Measurements from ENCODE around the gene PRDM7. TPM values are rescaled to one million over a fixed set of nuclear protein-coding genes. Genes with fewer than 3 reads are reported as not detected.

Gene PRDM7
- total and polyA plus RNA-seq, 9 of the 15 experiments (the other 6 are each of a cell fraction or from before 2014, with no cell fraction given), result not detected

DNA sequence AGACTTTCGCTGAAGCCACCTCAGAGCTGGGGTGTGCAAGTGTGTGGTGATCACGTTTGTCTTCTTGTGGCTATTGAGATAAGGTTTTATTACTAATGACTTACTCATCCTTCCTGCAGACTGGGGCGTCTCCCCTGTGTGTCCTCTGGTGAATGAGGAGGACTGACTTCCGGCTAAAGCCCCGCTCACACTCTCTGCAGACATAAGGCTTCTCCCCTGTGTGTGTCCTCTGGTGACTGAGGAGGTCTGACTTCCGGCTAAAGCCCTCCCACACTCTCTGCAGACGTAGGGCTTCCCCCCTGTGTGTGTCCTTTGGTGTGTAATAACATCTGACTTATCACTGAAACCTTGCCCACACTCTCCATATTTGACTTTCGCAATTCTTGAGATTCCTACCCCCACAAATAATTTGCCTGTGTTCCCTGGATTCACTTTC lies 19.4 kb downstream of the PRDM7 start (continued):
- TF ChIP-seq, protein P1, sequence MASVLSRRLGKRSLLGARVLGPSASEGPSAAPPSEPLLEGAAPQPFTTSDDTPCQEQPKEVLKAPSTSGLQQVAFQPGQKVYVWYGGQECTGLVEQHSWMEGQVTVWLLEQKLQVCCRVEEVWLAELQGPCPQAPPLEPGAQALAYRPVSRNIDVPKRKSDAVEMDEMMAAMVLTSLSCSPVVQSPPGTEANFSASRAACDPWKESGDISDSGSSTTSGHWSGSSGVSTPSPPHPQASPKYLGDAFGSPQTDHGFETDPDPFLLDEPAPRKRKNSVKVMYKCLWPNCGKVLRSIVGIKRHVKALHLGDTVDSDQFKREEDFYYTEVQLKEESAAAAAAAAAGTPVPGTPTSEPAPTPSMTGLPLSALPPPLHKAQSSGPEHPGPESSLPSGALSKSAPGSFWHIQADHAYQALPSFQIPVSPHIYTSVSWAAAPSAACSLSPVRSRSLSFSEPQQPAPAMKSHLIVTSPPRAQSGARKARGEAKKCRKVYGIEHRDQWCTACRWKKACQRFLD (CRISPR knock-in tag; IDR thresholded peaks at IDR 0.05), result no peak
- TF ChIP-seq TRIM28 (IDR thresholded peaks at IDR 0.05), result no peak
- TF ChIP-seq SMAD1 (IDR thresholded peaks at IDR 0.05; ENCODE audit: low read depth, low read length, partially characterized antibody), result no peak
- TF ChIP-seq, protein P2, sequence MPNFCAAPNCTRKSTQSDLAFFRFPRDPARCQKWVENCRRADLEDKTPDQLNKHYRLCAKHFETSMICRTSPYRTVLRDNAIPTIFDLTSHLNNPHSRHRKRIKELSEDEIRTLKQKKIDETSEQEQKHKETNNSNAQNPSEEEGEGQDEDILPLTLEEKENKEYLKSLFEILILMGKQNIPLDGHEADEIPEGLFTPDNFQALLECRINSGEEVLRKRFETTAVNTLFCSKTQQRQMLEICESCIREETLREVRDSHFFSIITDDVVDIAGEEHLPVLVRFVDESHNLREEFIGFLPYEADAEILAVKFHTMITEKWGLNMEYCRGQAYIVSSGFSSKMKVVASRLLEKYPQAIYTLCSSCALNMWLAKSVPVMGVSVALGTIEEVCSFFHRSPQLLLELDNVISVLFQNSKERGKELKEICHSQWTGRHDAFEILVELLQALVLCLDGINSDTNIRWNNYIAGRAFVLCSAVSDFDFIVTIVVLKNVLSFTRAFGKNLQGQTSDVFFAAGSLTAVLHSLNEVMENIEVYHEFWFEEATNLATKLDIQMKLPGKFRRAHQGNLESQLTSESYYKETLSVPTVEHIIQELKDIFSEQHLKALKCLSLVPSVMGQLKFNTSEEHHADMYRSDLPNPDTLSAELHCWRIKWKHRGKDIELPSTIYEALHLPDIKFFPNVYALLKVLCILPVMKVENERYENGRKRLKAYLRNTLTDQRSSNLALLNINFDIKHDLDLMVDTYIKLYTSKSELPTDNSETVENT (CRISPR knock-in tag; IDR thresholded peaks at IDR 0.05), result no peak
- TF ChIP-seq, protein P3, sequence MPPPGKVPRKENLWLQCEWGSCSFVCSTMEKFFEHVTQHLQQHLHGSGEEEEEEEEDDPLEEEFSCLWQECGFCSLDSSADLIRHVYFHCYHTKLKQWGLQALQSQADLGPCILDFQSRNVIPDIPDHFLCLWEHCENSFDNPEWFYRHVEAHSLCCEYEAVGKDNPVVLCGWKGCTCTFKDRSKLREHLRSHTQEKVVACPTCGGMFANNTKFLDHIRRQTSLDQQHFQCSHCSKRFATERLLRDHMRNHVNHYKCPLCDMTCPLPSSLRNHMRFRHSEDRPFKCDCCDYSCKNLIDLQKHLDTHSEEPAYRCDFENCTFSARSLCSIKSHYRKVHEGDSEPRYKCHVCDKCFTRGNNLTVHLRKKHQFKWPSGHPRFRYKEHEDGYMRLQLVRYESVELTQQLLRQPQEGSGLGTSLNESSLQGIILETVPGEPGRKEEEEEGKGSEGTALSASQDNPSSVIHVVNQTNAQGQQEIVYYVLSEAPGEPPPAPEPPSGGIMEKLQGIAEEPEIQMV (tag; conservative IDR thresholded peaks at IDR 0.05; ENCODE audit: low read depth), result no peak
- no peak; a peak in 1 of 4 replicates for TF ChIP-seq FOXA3 (CRISPR knock-in tag; conservative IDR thresholded peaks at IDR 0.05 in 1 of 2, IDR thresholded peaks at IDR 0.05 in 1 of 2)
- TF ChIP-seq POLR2B (IDR thresholded peaks at IDR 0.05; ENCODE audit: low read depth, partially characterized antibody), result no peak
- TF ChIP-seq, protein P4, sequence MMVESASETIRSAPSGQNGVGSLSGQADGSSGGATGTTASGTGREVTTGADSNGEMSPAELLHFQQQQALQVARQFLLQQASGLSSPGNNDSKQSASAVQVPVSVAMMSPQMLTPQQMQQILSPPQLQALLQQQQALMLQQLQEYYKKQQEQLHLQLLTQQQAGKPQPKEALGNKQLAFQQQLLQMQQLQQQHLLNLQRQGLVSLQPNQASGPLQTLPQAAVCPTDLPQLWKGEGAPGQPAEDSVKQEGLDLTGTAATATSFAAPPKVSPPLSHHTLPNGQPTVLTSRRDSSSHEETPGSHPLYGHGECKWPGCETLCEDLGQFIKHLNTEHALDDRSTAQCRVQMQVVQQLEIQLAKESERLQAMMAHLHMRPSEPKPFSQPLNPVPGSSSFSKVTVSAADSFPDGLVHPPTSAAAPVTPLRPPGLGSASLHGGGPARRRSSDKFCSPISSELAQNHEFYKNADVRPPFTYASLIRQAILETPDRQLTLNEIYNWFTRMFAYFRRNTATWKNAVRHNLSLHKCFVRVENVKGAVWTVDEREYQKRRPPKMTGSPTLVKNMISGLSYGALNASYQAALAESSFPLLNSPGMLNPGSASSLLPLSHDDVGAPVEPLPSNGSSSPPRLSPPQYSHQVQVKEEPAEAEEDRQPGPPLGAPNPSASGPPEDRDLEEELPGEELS (CRISPR knock-in tag; IDR thresholded peaks at IDR 0.05; ENCODE audit: borderline replicate concordance), result no peak
- TF ChIP-seq FOXJ2 (tag; IDR thresholded peaks at IDR 0.05), result no peak
- TF ChIP-seq, protein P5, sequence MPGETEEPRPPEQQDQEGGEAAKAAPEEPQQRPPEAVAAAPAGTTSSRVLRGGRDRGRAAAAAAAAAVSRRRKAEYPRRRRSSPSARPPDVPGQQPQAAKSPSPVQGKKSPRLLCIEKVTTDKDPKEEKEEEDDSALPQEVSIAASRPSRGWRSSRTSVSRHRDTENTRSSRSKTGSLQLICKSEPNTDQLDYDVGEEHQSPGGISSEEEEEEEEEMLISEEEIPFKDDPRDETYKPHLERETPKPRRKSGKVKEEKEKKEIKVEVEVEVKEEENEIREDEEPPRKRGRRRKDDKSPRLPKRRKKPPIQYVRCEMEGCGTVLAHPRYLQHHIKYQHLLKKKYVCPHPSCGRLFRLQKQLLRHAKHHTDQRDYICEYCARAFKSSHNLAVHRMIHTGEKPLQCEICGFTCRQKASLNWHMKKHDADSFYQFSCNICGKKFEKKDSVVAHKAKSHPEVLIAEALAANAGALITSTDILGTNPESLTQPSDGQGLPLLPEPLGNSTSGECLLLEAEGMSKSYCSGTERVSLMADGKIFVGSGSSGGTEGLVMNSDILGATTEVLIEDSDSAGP (CRISPR knock-in tag; IDR thresholded peaks at IDR 0.05), result no peak
- peak; percentile 64 for TF ChIP-seq ELF1 (tag; IDR thresholded peaks at IDR 0.05)
- no peak for TF ChIP-seq HDGF (IDR thresholded peaks at IDR 0.05)
- no peak for TF ChIP-seq SFPQ (IDR thresholded peaks at IDR 0.05; ENCODE audit: low read depth, low read length)
- no peak for TF ChIP-seq CTCF (IDR thresholded peaks at IDR 0.05 in 2 of 3, conservative IDR thresholded peaks at IDR 0.05 in 1 of 3; ENCODE audit: insufficient read depth in 2 of 3, low read depth in 1 of 3, low read length in 3 of 3)

All from K562 (cell line).